ENCODE measurements around the gene IFNLR1.

DNA sequence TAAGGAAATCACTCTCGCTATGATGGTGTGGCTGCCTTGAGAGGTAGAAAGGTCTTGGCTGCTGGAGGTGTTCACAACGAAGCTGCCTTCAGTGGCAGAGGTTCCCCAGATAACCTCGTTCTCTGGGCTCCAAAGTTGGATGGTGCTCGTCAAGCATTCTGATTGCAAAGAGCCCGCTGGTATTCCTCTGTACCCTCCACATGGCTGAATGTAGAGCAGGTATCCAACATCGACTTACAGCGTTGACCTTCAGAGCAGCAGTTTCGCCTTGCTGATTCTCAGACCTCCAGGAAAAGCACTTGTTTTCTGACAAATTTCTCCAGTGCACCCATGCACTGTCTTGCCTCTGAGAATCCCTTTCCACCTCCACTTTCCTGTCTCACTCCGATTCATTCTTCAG lies 39.9 kb downstream of the IFNLR1 start:
- TF ChIP-seq, protein P1, sequence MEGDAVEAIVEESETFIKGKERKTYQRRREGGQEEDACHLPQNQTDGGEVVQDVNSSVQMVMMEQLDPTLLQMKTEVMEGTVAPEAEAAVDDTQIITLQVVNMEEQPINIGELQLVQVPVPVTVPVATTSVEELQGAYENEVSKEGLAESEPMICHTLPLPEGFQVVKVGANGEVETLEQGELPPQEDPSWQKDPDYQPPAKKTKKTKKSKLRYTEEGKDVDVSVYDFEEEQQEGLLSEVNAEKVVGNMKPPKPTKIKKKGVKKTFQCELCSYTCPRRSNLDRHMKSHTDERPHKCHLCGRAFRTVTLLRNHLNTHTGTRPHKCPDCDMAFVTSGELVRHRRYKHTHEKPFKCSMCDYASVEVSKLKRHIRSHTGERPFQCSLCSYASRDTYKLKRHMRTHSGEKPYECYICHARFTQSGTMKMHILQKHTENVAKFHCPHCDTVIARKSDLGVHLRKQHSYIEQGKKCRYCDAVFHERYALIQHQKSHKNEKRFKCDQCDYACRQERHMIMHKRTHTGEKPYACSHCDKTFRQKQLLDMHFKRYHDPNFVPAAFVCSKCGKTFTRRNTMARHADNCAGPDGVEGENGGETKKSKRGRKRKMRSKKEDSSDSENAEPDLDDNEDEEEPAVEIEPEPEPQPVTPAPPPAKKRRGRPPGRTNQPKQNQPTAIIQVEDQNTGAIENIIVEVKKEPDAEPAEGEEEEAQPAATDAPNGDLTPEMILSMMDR (IDR thresholded peaks at IDR 0.05) = no peak
- no peak for TF ChIP-seq POLR2A (IDR thresholded peaks at IDR 0.05)

Data from esophagus squamous epithelium (tissue), 4 donors.